Common myeloid progenitor, CD34-positive (primary cell): Measurements from ENCODE around the gene DUSP8.

ENCODE experiments used
- CTCF ChIA-PET: fragments of 350-600 bp; sonication (Branson Sonifier 250); formaldehyde crosslinking; loops from one replicate; lab custom pipeline; 2021; ENCODE audit warnings: antibody characterized with exemption; lab: Charles Lee
- POLR2A ChIA-PET: fragments of 350-600 bp; sonication (Branson Sonifier 250); formaldehyde crosslinking; loops from one replicate; lab custom pipeline; 2021; ENCODE audit warnings: antibody characterized with exemption; lab: Charles Lee
- DNase-seq, 3 donors: peaks; one replicate each; pipeline versions ENCODE4 v3.0.0 to v3.0.0-alpha.2; 2013
- H3K27ac ChIP-seq, 2 experiments: 1 replicate in 1 of 2; 2 replicates in 1 of 2; pipeline ENCODE4 v1.7.0; 2013; ENCODE audit warnings: inconsistent platforms in 2 of 2, low read length in 2 of 2, mild to moderate bottlenecking in 2 of 2, low read depth in 1 of 2, moderate library complexity in 1 of 2; ENCODE audit not compliant: severe bottlenecking in 2 of 2, insufficient read depth in 1 of 2, poor library complexity in 1 of 2
- H3K27me3 ChIP-seq, 5 experiments: replicated peaks in 2 of 5; 1 replicate in 3 of 5; 2 replicates in 2 of 5; pipeline versions ENCODE4 v1.6.1 to v1.7.0; 2013; ENCODE audit warnings: low read length in 4 of 5, mild to moderate bottlenecking in 2 of 5, moderate library complexity in 2 of 5, inconsistent platforms in 1 of 5; ENCODE audit not compliant: insufficient read depth in 5 of 5, control insufficient read depth in 4 of 5
- H3K36me3 ChIP-seq, 4 experiments: 1 replicate in 2 of 4; 2 replicates in 2 of 4; pipeline versions ENCODE4 v1.6.1 to v1.7.0; 2013; ENCODE audit warnings: low read length in 3 of 4, control low read depth in 1 of 4, mild to moderate bottlenecking in 1 of 4; ENCODE audit not compliant: control insufficient read depth in 4 of 4, insufficient read depth in 4 of 4
- H3K4me1 ChIP-seq, 4 experiments: 1 replicate in 3 of 4; 2 replicates in 1 of 4; pipeline versions ENCODE4 v1.6.1 to v1.7.1; 2013; ENCODE audit warnings: low read length in 3 of 4, mild to moderate bottlenecking in 3 of 4, control low read depth in 1 of 4, inconsistent platforms in 1 of 4, moderate library complexity in 1 of 4; ENCODE audit not compliant: control insufficient read depth in 4 of 4, insufficient read depth in 4 of 4; ENCODE audit errors: control extremely low read depth in 1 of 4
- H3K4me3 ChIP-seq, 7 experiments: 1 replicate in 4 of 7; 2 replicates in 3 of 7; pipeline versions ENCODE4 v1.5.1 to v1.7.0; 2013; ENCODE audit warnings: mild to moderate bottlenecking in 7 of 7, low read length in 6 of 7, moderate library complexity in 6 of 7, inconsistent platforms in 2 of 7, low read depth in 2 of 7, control low read depth in 1 of 7; ENCODE audit not compliant: insufficient read depth in 4 of 7, control insufficient read depth in 1 of 7; ENCODE audit errors: extremely low read depth in 1 of 7
- H3K9me3 ChIP-seq, 5 experiments: 1 replicate in 4 of 5; 2 replicates in 1 of 5; pipeline versions ENCODE4 v1.6.1 to v1.7.1; 2013; ENCODE audit warnings: low read length in 4 of 5, mild to moderate bottlenecking in 2 of 5, inconsistent platforms in 1 of 5, low read depth in 1 of 5, moderate library complexity in 1 of 5; ENCODE audit not compliant: control insufficient read depth in 4 of 5, insufficient read depth in 2 of 5; ENCODE audit errors: control extremely low read depth in 1 of 5
- WGBS: methylation state at CpG from one replicate; pipeline ENCODE4 v1.1.5; 2013; ENCODE audit not compliant: insufficient coverage; 5-methylcytosine and 5-hydroxymethylcytosine counted together

DUSP8 gene

DNA sequence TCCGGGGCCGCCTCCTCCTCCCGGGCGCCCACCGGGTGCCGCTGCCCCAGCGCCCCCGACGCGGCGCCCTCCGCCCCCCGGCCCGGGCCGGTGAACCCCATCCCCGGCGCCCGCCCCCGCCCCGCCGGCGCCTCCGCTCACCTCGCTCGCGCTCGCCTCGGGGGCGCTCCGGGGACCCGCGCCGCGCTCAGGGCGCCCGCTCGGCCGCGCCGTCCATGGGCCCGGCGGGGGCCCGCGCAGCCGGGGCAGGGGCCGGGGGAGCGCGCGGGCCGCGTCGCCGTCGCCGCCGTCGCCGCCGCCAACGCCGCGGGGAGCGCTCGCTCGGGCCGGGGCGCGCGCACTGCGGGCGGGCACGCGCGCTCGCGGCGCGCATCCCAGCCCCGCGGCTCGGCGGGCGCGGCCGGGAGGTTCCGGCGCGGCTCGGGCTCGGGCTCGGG is 293 bp downstream of the DUSP8 start:
- Histone ChIP-seq H3K4me1 (peaks cover 0 to 30% (median 20%) of the 10 kb centered on the region in 4 experiments), H3K36me3 (no peaks in the 10 kb centered on the region), H3K4me3 (peak overlapping the region in 2 of 7 experiments; percentile 52 to 55), H3K27ac (no peak overlapping the region), H3K9me3 (no peaks in the 10 kb centered on the region), H3K27me3 (peaks cover 0 to 91% (median 24%) of the 10 kb centered on the region in 5 experiments)
- WGBS = under 1% methylated on average over 38 of the region's 91 CpGs
- ChIA-PET CTCF (interaction anchor here (0.8 kb wide), 1 partner anchor 25 kb away, joined by 3 read pairs; no protein-coding TSS in a partner anchor), POLR2A (no interaction called here)
- no peak for DNase-seq

GRCh38 chr11:1570896-1571759 is 943 bp downstream of the DUSP8 start:
- no peak for DNase-seq
- Histone ChIP-seq H3K4me3 (peak overlapping the region in 3 of 7 experiments; percentile 45 to 55 (median 52)), H3K27ac (no peak overlapping the region), H3K9me3 (no peaks in the 10 kb centered on the region), H3K4me1 (peaks cover 0 to 30% (median 20%) of the 10 kb centered on the region in 4 experiments), H3K27me3 (peaks cover 0 to 89% (median 24%) of the 10 kb centered on the region in 5 experiments), H3K36me3 (no peaks in the 10 kb centered on the region)
- 4% methylated on average over 22 of the region's 58 CpGs for WGBS
- CTCF ChIA-PET = interaction anchor here (1.5 kb wide), 1 partner anchor 23 kb away, joined by 7 read pairs; no protein-coding TSS in a partner anchor
- POLR2A ChIA-PET = no interaction called here

- H3K4me3 ChIP-seq = no peak overlapping the region
- peaks cover 0 to 30% (median 20%) of the 10 kb centered on the region in 4 experiments for H3K4me1 ChIP-seq
- no peak overlapping the region for H3K27ac ChIP-seq
- H3K27me3 ChIP-seq = peaks cover 0 to 89% (median 24%) of the 10 kb centered on the region in 5 experiments
- DNase-seq = no peak
- no peaks in the 10 kb centered on the region for H3K36me3 ChIP-seq
- WGBS = 76% methylated on average over 5 of the region's 8 CpGs
- ChIA-PET POLR2A (no interaction called here), CTCF (interaction anchor here (1.0 to 1.5 kb wide), 2 partner anchors 11 to 22 kb away, joined by 4 to 7 read pairs; no protein-coding TSS in a partner anchor)
- no peaks in the 10 kb centered on the region for H3K9me3 ChIP-seq
These were observed 1.6 kb downstream of the DUSP8 start for GRCh38 chr11:1570531-1570895.

DNA sequence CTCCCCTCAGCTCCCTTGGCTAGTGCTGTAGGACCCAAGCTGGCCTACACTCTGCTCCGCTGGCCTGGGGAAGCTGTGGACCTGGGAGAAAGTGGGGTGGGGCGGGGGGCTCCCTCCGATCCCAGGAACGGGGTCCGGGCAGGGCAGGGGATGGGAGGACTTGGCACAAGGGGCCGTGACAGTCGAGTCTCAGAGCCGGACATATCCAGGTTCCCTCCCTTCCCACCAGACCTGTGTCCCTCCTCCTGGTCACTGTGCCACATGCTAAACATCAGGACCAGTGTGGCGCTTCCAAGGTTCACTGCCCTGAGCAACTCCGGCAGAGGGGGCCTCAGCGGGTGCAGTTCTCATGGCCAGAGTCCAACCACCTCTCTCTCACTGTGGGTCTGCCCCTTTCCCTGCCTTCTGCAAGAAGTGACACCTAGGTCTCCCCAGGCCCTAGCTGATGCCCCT is 2.0 kb downstream of the DUSP8 start:
- DNase-seq = no peak
- peaks cover 0 to 89% (median 27%) of the 10 kb centered on the region in 5 experiments for H3K27me3 ChIP-seq
- WGBS = 81% methylated on average over 6 of the region's 11 CpGs
- H3K27ac ChIP-seq = no peak overlapping the region
- POLR2A ChIA-PET = no interaction called here
- peaks cover 0 to 30% (median 20%) of the 10 kb centered on the region in 4 experiments for H3K4me1 ChIP-seq
- H3K4me3 ChIP-seq = no peak overlapping the region
- CTCF ChIA-PET = interaction anchor here (1.0 to 1.5 kb wide), 3 partner anchors 10 to 26 kb away, joined by 4 to 7 read pairs (median 4); no protein-coding TSS in a partner anchor
- no peaks in the 10 kb centered on the region for H3K9me3 ChIP-seq
- H3K36me3 ChIP-seq = no peaks in the 10 kb centered on the region

DNA sequence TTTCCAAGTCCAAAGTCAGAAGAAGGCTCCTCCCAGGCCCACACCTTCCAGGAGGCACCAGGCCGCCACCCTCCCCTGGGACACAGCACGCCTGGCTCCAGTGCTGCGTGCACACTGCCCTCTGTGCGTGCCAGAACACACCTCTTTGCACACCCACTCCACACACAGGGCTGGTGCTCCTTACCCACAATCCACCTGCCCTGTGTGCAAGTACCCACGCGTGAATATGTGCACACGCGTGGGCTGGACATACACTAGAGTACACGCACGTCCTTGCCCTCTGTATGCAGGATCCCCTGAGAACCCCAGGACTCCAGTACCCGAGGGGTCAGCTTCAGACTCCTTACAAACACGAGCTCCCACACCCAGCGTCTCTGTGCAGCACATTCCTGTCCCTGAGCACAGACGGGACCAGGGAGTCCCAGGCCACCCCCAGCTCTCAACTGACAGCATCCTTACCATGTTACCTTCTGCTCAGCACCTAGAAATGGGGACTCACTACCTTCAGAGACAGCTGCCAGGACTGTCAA is 2.8 kb downstream of the DUSP8 start:
- H3K9me3 ChIP-seq = no peaks in the 10 kb centered on the region
- peaks cover 0 to 90% (median 30%) of the 10 kb centered on the region in 5 experiments for H3K27me3 ChIP-seq
- CTCF ChIA-PET = interaction anchor here (1.0 to 1.5 kb wide), 3 partner anchors 10 to 25 kb away, joined by 4 to 7 read pairs (median 4); no protein-coding TSS in a partner anchor
- 73% methylated on average over 14 of the region's 14 CpGs for WGBS
- H3K36me3 ChIP-seq = no peaks in the 10 kb centered on the region
- H3K4me3 ChIP-seq = no peak overlapping the region
- H3K4me1 ChIP-seq = peaks cover 0 to 28% (median 17%) of the 10 kb centered on the region in 4 experiments
- POLR2A ChIA-PET = interaction anchor here (1.7 kb wide), 1 partner anchor 9 kb away, joined by 3 read pairs; no protein-coding TSS in a partner anchor
- DNase-seq = no peak
- H3K27ac ChIP-seq = no peak overlapping the region

- CTCF ChIA-PET = no interaction called here
- no peak overlapping the region for H3K27ac ChIP-seq
- POLR2A ChIA-PET = interaction anchor here (0.6 to 1.7 kb wide), 2 partner anchors 9 to 39 kb away, joined by 3 to 4 read pairs; no protein-coding TSS in a partner anchor
- DNase-seq = peak; percentile 51 to 76 (median 68)
- no peaks in the 10 kb centered on the region for H3K36me3 ChIP-seq
- H3K4me3 ChIP-seq = no peak overlapping the region
- no peaks in the 10 kb centered on the region for H3K9me3 ChIP-seq
- H3K27me3 ChIP-seq = peaks cover 0 to 90% (median 23%) of the 10 kb centered on the region in 5 experiments
- 42% methylated on average over 10 of the region's 13 CpGs for WGBS
- peaks cover 0 to 20% (median 12%) of the 10 kb centered on the region in 4 experiments for H3K4me1 ChIP-seq
These were observed 3.6 kb downstream of the DUSP8 start for GRCh38 chr11:1568441-1568911.
